OCI-LY7 (cell line): ENCODE data around the gene MAP4K1. TPM values are rescaled to one million over a fixed set of nuclear protein-coding genes. Genes with fewer than 3 reads are reported as not detected.

Experiments
- BruUV-seq: library from RNA; stranded (reverse); fragments of 400-500 nt; replicated peaks from 2 replicates; lab custom pipeline; 2021; lab: Mats Ljungman, UMichigan
- CTCF ChIA-PET: fragments of 300-600 bp; sonication (Branson Sonifier 250); formaldehyde crosslinking; loops from one replicate; lab custom pipeline; 2022; ENCODE audit warnings: antibody characterized with exemption; ENCODE audit not compliant: unreplicated experiment; lab: Charles Lee
- POLR2A ChIA-PET: fragments of 300-600 bp; sonication (Branson Sonifier 250); formaldehyde crosslinking; loops from one replicate; lab custom pipeline; 2022; ENCODE audit warnings: antibody characterized with exemption; lab: Charles Lee
- DNase-seq: peaks from one replicate; pipeline ENCODE4 v3.0.0-alpha.2; 2015; ENCODE audit warnings: low spot score
- H2AFZ ChIP-seq: fragments of 200-600 bp; sonication (generic), shearing (Covaris generic); 2 replicates; pipeline ENCODE4 v1.6.1; 2014; ENCODE audit warnings: mild to moderate bottlenecking, antibody characterized with exemption, low read length, moderate library complexity
- H3K27ac ChIP-seq: fragments of 200-600 bp; sonication (generic); 2 replicates; pipeline ENCODE4 v1.5.1; 2014; ENCODE audit warnings: mixed run types, low read depth, mild to moderate bottlenecking, moderate library complexity, low read length, inconsistent platforms; ENCODE audit not compliant: poor library complexity, severe bottlenecking
- H3K36me3 ChIP-seq: fragments of 200-600 bp; sonication (generic); 2 replicates; pipeline ENCODE4 v1.6.1; 2014; ENCODE audit warnings: mild to moderate bottlenecking, antibody characterized with exemption, low read length, moderate library complexity, mixed read lengths; ENCODE audit not compliant: insufficient read depth
- H3K4me1 ChIP-seq: fragments of 200-600 bp; sonication (generic); 2 replicates; pipeline ENCODE4 v1.5.1; 2014; ENCODE audit warnings: mild to moderate bottlenecking, low read length; ENCODE audit not compliant: insufficient read depth, poor library complexity, severe bottlenecking
- H3K4me2 ChIP-seq: fragments of 200-600 bp; sonication (generic); 2 replicates; pipeline ENCODE4 v1.6.1; 2014; ENCODE audit warnings: mild to moderate bottlenecking, low read length
- H3K4me3 ChIP-seq: fragments of 200-600 bp; sonication (generic); 2 replicates; pipeline ENCODE4 v1.5.1; 2014; ENCODE audit warnings: mild to moderate bottlenecking, low read depth, low read length; ENCODE audit not compliant: poor library complexity, severe bottlenecking
- H3K79me2 ChIP-seq: fragments of 200-600 bp; sonication (generic); 2 replicates; pipeline ENCODE4 v1.6.1; 2016; ENCODE audit warnings: low read depth, mild to moderate bottlenecking, low read length, moderate library complexity, mixed read lengths; ENCODE audit not compliant: insufficient read depth
- H3K9me2 ChIP-seq: fragments of 200-600 bp; sonication (generic); 2 replicates; pipeline ENCODE4 v1.6.1; 2016; ENCODE audit warnings: mild to moderate bottlenecking, low read length, mixed read lengths; ENCODE audit not compliant: insufficient read depth
- H3K9me3 ChIP-seq: fragments of 200-600 bp; sonication (generic); 2 replicates; pipeline ENCODE4 v1.6.1; 2014; ENCODE audit warnings: mild to moderate bottlenecking, mixed run types, low read length, mixed read lengths
- H4K20me1 ChIP-seq: fragments of 200-600 bp; sonication (generic); 2 replicates; pipeline ENCODE4 v1.6.1; 2014; ENCODE audit warnings: mild to moderate bottlenecking, antibody characterized with exemption, low read length, moderate library complexity, mixed read lengths; ENCODE audit not compliant: insufficient read depth
- CTCF ChIP-seq: fragments of 200-600 bp; sonication (generic); conservative IDR thresholded peaks from 2 replicates; pipeline ENCODE4 v1.5.1; 2014; ENCODE audit warnings: mild to moderate bottlenecking, antibody characterized with exemption, low read length, moderate library complexity, mixed read lengths
- EZH2phosphoT487 ChIP-seq: fragments of 200-600 bp; sonication (generic); IDR thresholded peaks from 2 replicates; pipeline ENCODE4 v1.6.1; 2018; ENCODE audit warnings: low read depth, borderline replicate concordance, mild to moderate bottlenecking, mixed run types, antibody characterized with exemption, low read length, moderate library complexity, mixed read lengths
- intact Hi-C: fragments of 100-400 bp; cut with micrococcal nuclease; formaldehyde crosslinking; loops from one replicate; pipeline ENCODE4 v1.10.0; 2022; ENCODE audit not compliant: unreplicated experiment
- total RNA-seq, 2 experiments: library from RNA; depleted of rRNA in 1 of 2; stranded (reverse); fragments of >200 nt in 1 of 2; shearing (Covaris generic) in 1 of 2; gene quantifications; 2 replicates each; pipeline ENCODE4 v1.2.3, GENCODE V29; 2014 to 2022

MAP4K1 gene
- total RNA-seq, 2 experiments from 2014 or later, result 102 to 331 TPM

- Histone ChIP-seq H3K4me2 (no peak overlapping the region), H4K20me1 (no peaks in the 10 kb centered on the region), H3K4me1 (no peaks in the 10 kb centered on the region), H2AFZ (no peak overlapping the region), H3K79me2 (no peaks in the 10 kb centered on the region), H3K27ac (no peak overlapping the region), H3K9me2 (no peaks in the 10 kb centered on the region), H3K9me3 (no peaks in the 10 kb centered on the region), H3K4me3 (no peak overlapping the region), H3K36me3 (peaks cover 68% of the 10 kb centered on the region)
- DNase-seq, result no peak
- no TSS peak for BruUV-seq
- TF ChIP-seq CTCF, result no peak
- TF ChIP-seq EZH2phosphoT487, result no peak
- intact Hi-C loops, result no loop called here
- ChIA-PET POLR2A (no interaction called here), CTCF (interaction anchor here (0.6 kb wide), 1 partner anchor 458 kb away, joined by 3 read pairs; no protein-coding TSS in a partner anchor)
These were observed 18.0 kb downstream of the MAP4K1 start for GRCh38 chr19:38599722-38600121.

- Histone ChIP-seq H3K9me3 (no peaks in the 10 kb centered on the region), H3K4me2 (no peak overlapping the region), H3K79me2 (no peaks in the 10 kb centered on the region), H3K9me2 (no peaks in the 10 kb centered on the region), H3K36me3 (peaks cover 76% of the 10 kb centered on the region), H3K4me3 (no peak overlapping the region), H2AFZ (no peak overlapping the region), H4K20me1 (no peaks in the 10 kb centered on the region), H3K4me1 (no peaks in the 10 kb centered on the region), H3K27ac (no peak overlapping the region)
- POLR2A ChIA-PET, result no interaction called here
- no peak for DNase-seq
- CTCF ChIA-PET, result no interaction called here
- intact Hi-C loops, result no loop called here
- no peak for TF ChIP-seq CTCF
- no peak for TF ChIP-seq EZH2phosphoT487
- BruUV-seq, result no TSS peak
These were observed 20.7 kb downstream of the MAP4K1 start for GRCh38 chr19:38597075-38597474.

- ChIA-PET POLR2A (interaction anchor here (0.6 kb wide), 2 partner anchors 37 to 239 kb away, joined by 3 to 4 read pairs; no protein-coding TSS in a partner anchor), CTCF (no interaction called here)
- BruUV-seq, result no TSS peak
- Histone ChIP-seq H3K27ac (no peak overlapping the region), H3K4me3 (no peak overlapping the region), H3K79me2 (no peaks in the 10 kb centered on the region), H2AFZ (no peak overlapping the region), H4K20me1 (no peaks in the 10 kb centered on the region), H3K9me2 (no peaks in the 10 kb centered on the region), H3K4me2 (no peak overlapping the region), H3K9me3 (no peaks in the 10 kb centered on the region), H3K36me3 (peaks cover 73% of the 10 kb centered on the region), H3K4me1 (no peaks in the 10 kb centered on the region)
- intact Hi-C loops, result no loop called here
- TF ChIP-seq EZH2phosphoT487 (no peak), CTCF (no peak)
- DNase-seq, result no peak
These were observed 21.4 kb downstream of the MAP4K1 start for GRCh38 chr19:38596057-38596981.
